ENCODE data around the gene TMEM37.

- TF ChIP-seq CTCF (IDR thresholded peaks at IDR 0.05) (no peak), POLR2A (IDR thresholded peaks at IDR 0.05) (no peak)
Measured at GRCh38 chr2:119480184-119480583, 48.5 kb downstream of the TMEM37 start.
